GM12878 (cell line): ENCODE measurements around the gene DIAPH2. TPM values are rescaled to one million over a fixed set of nuclear protein-coding genes. Genes with fewer than 3 reads are reported as not detected.

Experiments
- ATAC-seq: fragments of 200-7000 bp; cut with Tn5 transposase; 3 replicates; pipeline ENCODE4 v1.9.1; 2020; ENCODE audit warnings: mild to moderate bottlenecking, moderate library complexity
- BruUV-seq: library from RNA; stranded (reverse); fragments of 400-500 nt; replicated peaks from 2 replicates; lab custom pipeline; 2021; lab: Mats Ljungman, UMichigan
- CTCF ChIA-PET: fragments of 300-600 bp; sonication (Branson Sonifier 250); formaldehyde crosslinking; extraction: SDS; loops from one replicate; lab custom pipeline; 2021; ENCODE audit warnings: inconsistent platforms; lab: Yijun Ruan, JAX
- POLR2A ChIA-PET: fragments of 350-600 bp; formaldehyde crosslinking; extraction: SDS; loops from one replicate; lab custom pipeline; 2021; ENCODE audit warnings: inconsistent platforms; lab: Charles Lee
- RAD21 ChIA-PET: fragments of 300-600 bp; sonication (Branson Sonifier 250); formaldehyde crosslinking; loops from one replicate; lab custom pipeline; 2023; ENCODE audit warnings: antibody characterized with exemption; ENCODE audit not compliant: unreplicated experiment; lab: Charles Lee
- SMC1A ChIA-PET: fragments of 300-600 bp; sonication (Branson Sonifier 250); formaldehyde crosslinking; loops from one replicate; lab custom pipeline; 2023; ENCODE audit not compliant: unreplicated experiment, uncharacterized antibody; lab: Charles Lee
- DNase-seq: peaks from one replicate; pipeline ENCODE4 v3.0.0-alpha.2; 2011; ENCODE audit warnings: low read depth, low spot score
- FAIRE-seq: peaks from 3 replicates; lab custom pipeline; 2011; peaks lifted over from hg19 to GRCh38; lab: Jason Lieb, UNC
- H2AFZ ChIP-seq: 2 replicates; pipeline ENCODE4 v1.6.0; 2011; ENCODE audit warnings: low read depth, low read length, control low read depth; ENCODE audit not compliant: control insufficient read depth
- H3K27ac ChIP-seq: 2 replicates; pipeline ENCODE4 v1.5.1; 2011; ENCODE audit warnings: control low read depth; ENCODE audit not compliant: control insufficient read depth, insufficient read depth
- H3K27me3 ChIP-seq, 2 experiments: replicated peaks in 1 of 2; 2 replicates each; pipeline versions ENCODE4 v1.6.0 to v1.6.1; 2011; ENCODE audit warnings: low read length in 1 of 2; ENCODE audit not compliant: control insufficient read depth in 2 of 2, insufficient read depth in 2 of 2
- H3K36me3 ChIP-seq, 2 experiments: 2 replicates each; pipeline ENCODE4 v1.5.1; 2011; ENCODE audit warnings: low read length in 1 of 2; ENCODE audit not compliant: control insufficient read depth in 2 of 2, insufficient read depth in 2 of 2
- H3K4me1 ChIP-seq: 2 replicates; pipeline ENCODE4 v1.6.1; 2011; ENCODE audit warnings: mild to moderate bottlenecking, low read length, moderate library complexity, mixed read lengths; ENCODE audit not compliant: control insufficient read depth, insufficient read depth
- H3K4me2 ChIP-seq: 2 replicates; pipeline ENCODE4 v1.6.0; 2011; ENCODE audit warnings: control low read depth; ENCODE audit not compliant: control insufficient read depth, insufficient read depth
- H3K4me3 ChIP-seq: fragments of 200-600 bp; sonication (generic); 2 replicates; pipeline ENCODE4 v1.5.1; 2016
- H3K79me2 ChIP-seq: 2 replicates; pipeline ENCODE4 v1.6.0; 2011; ENCODE audit warnings: low read length; ENCODE audit not compliant: control insufficient read depth, insufficient read depth
- H3K9ac ChIP-seq: 2 replicates; pipeline ENCODE4 v1.8.0; 2011; ENCODE audit warnings: low read length, control low read depth, mixed read lengths; ENCODE audit not compliant: control insufficient read depth, insufficient read depth
- H3K9me3 ChIP-seq: replicated peaks from 3 replicates; pipeline ENCODE4 v1.5.1; 2011; ENCODE audit warnings: mild to moderate bottlenecking, low read length; ENCODE audit not compliant: control insufficient read depth, insufficient read depth
- H4K20me1 ChIP-seq: 2 replicates; pipeline ENCODE4 v1.6.0; 2011; ENCODE audit not compliant: control insufficient read depth, insufficient read depth
- BACH1 ChIP-seq: fragments of 450-650 bp; IDR thresholded peaks from 2 replicates; pipeline ENCODE4 v1.6.1; 2017; ENCODE audit warnings: mild to moderate bottlenecking, borderline replicate concordance
- CBFB ChIP-seq: IDR thresholded peaks from 2 replicates; pipeline ENCODE4 v1.6.1; 2016; ENCODE audit warnings: antibody characterized with exemption, low read depth
- EGR1 ChIP-seq, 2 experiments: IDR thresholded peaks; 1 replicate in 1 of 2; 2 replicates in 1 of 2; pipeline ENCODE4 v1.6.1; 2011 to 2012; ENCODE audit warnings: low read depth in 2 of 2, low read length in 2 of 2, borderline replicate concordance in 1 of 2, mild to moderate bottlenecking in 1 of 2, moderate library complexity in 1 of 2
- EZH2 ChIP-seq: IDR thresholded peaks from 2 replicates; pipeline ENCODE4 v1.6.1; 2012; ENCODE audit warnings: low read depth, mild to moderate bottlenecking, control low read depth, inconsistent platforms, low read length, borderline replicate concordance; ENCODE audit not compliant: control insufficient read depth
- HCFC1 ChIP-seq: fragments of 150-350 bp; IDR thresholded peaks from 2 replicates; pipeline ENCODE4 v1.6.1; 2014; ENCODE audit warnings: low read length
- JUND ChIP-seq: IDR thresholded peaks from 2 replicates; pipeline ENCODE4 v1.6.1; 2012; ENCODE audit warnings: low read depth, mild to moderate bottlenecking, low read length, improper control_type of control experiment, moderate library complexity
- MXI1 ChIP-seq: fragments of 150-350 bp; IDR thresholded peaks from 2 replicates; pipeline ENCODE4 v1.6.1; 2011; ENCODE audit warnings: low read depth, mild to moderate bottlenecking, inconsistent platforms, low read length, improper control_type of control experiment
- POU2F2 ChIP-seq: IDR thresholded peaks from 3 replicates; pipeline ENCODE4 v1.6.1; 2011; ENCODE audit warnings: low read depth, mild to moderate bottlenecking, low read length, borderline replicate concordance
- RAD51 ChIP-seq: fragments of 450-650 bp; IDR thresholded peaks from 2 replicates; pipeline ENCODE4 v1.6.1; 2016; ENCODE audit warnings: moderate library complexity, mild to moderate bottlenecking, inconsistent platforms
- RBBP5 ChIP-seq: fragments of 200-600 bp; sonication (generic); conservative IDR thresholded peaks from 2 replicates; pipeline ENCODE4 v1.6.1; 2016
- RFX5 ChIP-seq: IDR thresholded peaks from 2 replicates; pipeline ENCODE4 v1.6.1; 2011; ENCODE audit warnings: low read depth, low read length, improper control_type of control experiment
- SMC3 ChIP-seq: IDR thresholded peaks from 2 replicates; pipeline ENCODE4 v1.6.1; 2011; ENCODE audit warnings: low read length, improper control_type of control experiment, borderline replicate concordance
- WRNIP1 ChIP-seq: IDR thresholded peaks from 2 replicates; pipeline ENCODE4 v1.6.1; 2011; ENCODE audit warnings: low read depth, low read length, improper control_type of control experiment, borderline replicate concordance
- YY1 ChIP-seq: IDR thresholded peaks from 2 replicates; pipeline ENCODE4 v1.6.1; 2011; ENCODE audit warnings: low read depth, mild to moderate bottlenecking, low read length
- ZNF622 ChIP-seq: fragments of 450-650 bp; IDR thresholded peaks from 2 replicates; pipeline ENCODE4 v1.6.1; 2017; ENCODE audit warnings: mild to moderate bottlenecking, inconsistent platforms
- WGBS: methylation state at CpG from one replicate; pipeline ENCODE4 v1.1.6; 2016; ENCODE audit warnings: low lambda C conversion rate; ENCODE audit not compliant: insufficient replicate concordance, insufficient coverage; ENCODE audit errors: missing lambda C conversion rate; 5-methylcytosine and 5-hydroxymethylcytosine counted together
- in situ Hi-C: fragments of 300-500 bp; cut with MboI; formaldehyde crosslinking; loops from 9 replicates; pipeline ENCODE4 v1.14.3; 2018; ENCODE audit warnings: mixed read lengths
- intact Hi-C: fragments of 100-400 bp; cut with micrococcal nuclease; formaldehyde crosslinking; loops from one replicate; pipeline ENCODE4 v1.14.2; 2022; ENCODE audit not compliant: unreplicated experiment
- polyA plus RNA-seq, 11 experiments: library from polyadenylated mRNA; depleted of rRNA in 4 of 11; unstranded in 6 of 11; stranded (reverse) in 5 of 11; fragments of >200 nt; fragmentation: Nextera tagmentation in 4 of 11; fragmentation: Illumina TruSeq in 1 of 11; extraction: Ambion mirVana in 4 of 11; extraction: Trizol in 1 of 11; gene quantifications; 1 replicate in 1 of 11; 2 replicates in 10 of 11; pipeline versions ENCODE4 v1.2.1 to v1.2.3, GENCODE V29; 2011 to 2016; ENCODE audit warnings: inconsistent platforms in 2 of 11, missing spikeins in 2 of 11, low read depth in 1 of 11
- total RNA-seq, 4 experiments: library from RNA; depleted of rRNA in 3 of 4; stranded (reverse); fragments of >200 nt in 3 of 4; fragmentation: Illumina TruSeq in 1 of 4; extraction: Trizol in 1 of 4; gene quantifications; 2 replicates each; pipeline versions ENCODE4 v1.2.1 to v1.2.3, GENCODE V29; 2013 to 2021
- TF ChIP-seq, protein P1 (sequence below): IDR thresholded peaks from 2 replicates; pipeline ENCODE4 v1.6.1; 2011; ENCODE audit warnings: low read depth, low read length, improper control_type of control experiment, borderline replicate concordance
- TF ChIP-seq, protein P2 (sequence below): IDR thresholded peaks from 2 replicates; pipeline ENCODE4 v1.6.1; 2012; ENCODE audit warnings: low read depth, low read length, improper control_type of control experiment
- TF ChIP-seq, protein P3 (sequence below): fragments of 450-650 bp; IDR thresholded peaks from 2 replicates; pipeline ENCODE4 v1.6.1; 2016; ENCODE audit warnings: mild to moderate bottlenecking, moderate library complexity, borderline replicate concordance

Gene DIAPH2
- total and polyA plus RNA-seq, 10 of the 15 experiments (the other 5 are each of a cell fraction or from before 2014, with no cell fraction given): 2.2 to 16.6 (median 8.8) TPM

DNA sequence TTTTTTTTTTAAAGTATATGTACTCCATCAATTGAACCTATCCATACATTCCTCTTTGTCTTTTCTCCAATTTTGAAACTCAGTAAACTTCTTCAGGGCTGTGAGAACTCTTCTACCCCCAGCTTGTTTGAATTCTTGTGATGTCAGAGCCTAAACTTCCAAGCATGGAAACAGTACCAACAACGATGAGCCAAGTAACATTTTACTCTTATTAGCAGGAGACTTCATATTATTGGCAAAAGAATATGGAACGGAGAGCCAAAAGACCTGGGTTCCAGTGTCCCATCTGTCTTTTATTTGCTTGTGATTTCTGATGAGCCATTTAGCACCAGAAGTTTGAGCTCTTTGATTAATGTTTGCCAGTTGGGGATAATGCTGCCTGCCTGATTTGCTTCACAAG, 5.3 kb downstream of the DIAPH2 start:
- H4K20me1 ChIP-seq: no peaks in the 10 kb centered on the region
- ATAC-seq (no peak), DNase-seq (no peak), FAIRE-seq (no peak)
- H3K9me3 ChIP-seq: no peaks in the 10 kb centered on the region
- no peak overlapping the region for H3K9ac ChIP-seq
- no peak overlapping the region for H3K27ac ChIP-seq
- no peak overlapping the region for H3K4me3 ChIP-seq
- ChIA-PET SMC1A (interaction anchor here (1.0 to 1.5 kb wide), 4 partner anchors 9 to 127 kb away, joined by 3 read pairs; no protein-coding TSS in a partner anchor), RAD21 (no interaction called here), POLR2A (no interaction called here), CTCF (interaction anchor here (1.0 to 1.6 kb wide), 2 partner anchors 11 to 21 kb away, joined by 3 to 4 read pairs; no protein-coding TSS in a partner anchor)
- intact Hi-C loops (no loop called here), in situ Hi-C loops (no loop called here)
- BruUV-seq: no TSS peak
- WGBS: 13% methylated on average over 2 of the region's 2 CpGs
- H3K4me1 ChIP-seq: no peaks in the 10 kb centered on the region
- H2AFZ ChIP-seq: no peak overlapping the region
- no peaks in the 10 kb centered on the region for H3K27me3 ChIP-seq
- H3K79me2 ChIP-seq: no peaks in the 10 kb centered on the region; the same call in none of the 2 replicates
- H3K4me2 ChIP-seq: no peak overlapping the region
- no peaks in the 10 kb centered on the region for H3K36me3 ChIP-seq
- TF ChIP-seq, protein P1, sequence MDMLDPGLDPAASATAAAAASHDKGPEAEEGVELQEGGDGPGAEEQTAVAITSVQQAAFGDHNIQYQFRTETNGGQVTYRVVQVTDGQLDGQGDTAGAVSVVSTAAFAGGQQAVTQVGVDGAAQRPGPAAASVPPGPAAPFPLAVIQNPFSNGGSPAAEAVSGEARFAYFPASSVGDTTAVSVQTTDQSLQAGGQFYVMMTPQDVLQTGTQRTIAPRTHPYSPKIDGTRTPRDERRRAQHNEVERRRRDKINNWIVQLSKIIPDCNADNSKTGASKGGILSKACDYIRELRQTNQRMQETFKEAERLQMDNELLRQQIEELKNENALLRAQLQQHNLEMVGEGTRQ: no peak
- TF ChIP-seq EZH2 (no peak), ZNF622 (no peak), MXI1 (no peak), RFX5 (no peak), JUND (no peak), RAD51 (no peak), YY1 (no peak), CBFB (no peak), HCFC1 (no peak), SMC3 (no peak), RBBP5 (no peak), BACH1 (no peak), WRNIP1 (no peak), POU2F2 (no peak), EGR1 (IDR thresholded peaks at IDR 0.05; ENCODE audit: borderline replicate concordance in 1 of 2, low read depth in 2 of 2, low read length in 2 of 2) (no peak)
- TF ChIP-seq, protein P2, sequence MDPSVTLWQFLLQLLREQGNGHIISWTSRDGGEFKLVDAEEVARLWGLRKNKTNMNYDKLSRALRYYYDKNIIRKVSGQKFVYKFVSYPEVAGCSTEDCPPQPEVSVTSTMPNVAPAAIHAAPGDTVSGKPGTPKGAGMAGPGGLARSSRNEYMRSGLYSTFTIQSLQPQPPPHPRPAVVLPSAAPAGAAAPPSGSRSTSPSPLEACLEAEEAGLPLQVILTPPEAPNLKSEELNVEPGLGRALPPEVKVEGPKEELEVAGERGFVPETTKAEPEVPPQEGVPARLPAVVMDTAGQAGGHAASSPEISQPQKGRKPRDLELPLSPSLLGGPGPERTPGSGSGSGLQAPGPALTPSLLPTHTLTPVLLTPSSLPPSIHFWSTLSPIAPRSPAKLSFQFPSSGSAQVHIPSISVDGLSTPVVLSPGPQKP: no peak
- TF ChIP-seq, protein P3, sequence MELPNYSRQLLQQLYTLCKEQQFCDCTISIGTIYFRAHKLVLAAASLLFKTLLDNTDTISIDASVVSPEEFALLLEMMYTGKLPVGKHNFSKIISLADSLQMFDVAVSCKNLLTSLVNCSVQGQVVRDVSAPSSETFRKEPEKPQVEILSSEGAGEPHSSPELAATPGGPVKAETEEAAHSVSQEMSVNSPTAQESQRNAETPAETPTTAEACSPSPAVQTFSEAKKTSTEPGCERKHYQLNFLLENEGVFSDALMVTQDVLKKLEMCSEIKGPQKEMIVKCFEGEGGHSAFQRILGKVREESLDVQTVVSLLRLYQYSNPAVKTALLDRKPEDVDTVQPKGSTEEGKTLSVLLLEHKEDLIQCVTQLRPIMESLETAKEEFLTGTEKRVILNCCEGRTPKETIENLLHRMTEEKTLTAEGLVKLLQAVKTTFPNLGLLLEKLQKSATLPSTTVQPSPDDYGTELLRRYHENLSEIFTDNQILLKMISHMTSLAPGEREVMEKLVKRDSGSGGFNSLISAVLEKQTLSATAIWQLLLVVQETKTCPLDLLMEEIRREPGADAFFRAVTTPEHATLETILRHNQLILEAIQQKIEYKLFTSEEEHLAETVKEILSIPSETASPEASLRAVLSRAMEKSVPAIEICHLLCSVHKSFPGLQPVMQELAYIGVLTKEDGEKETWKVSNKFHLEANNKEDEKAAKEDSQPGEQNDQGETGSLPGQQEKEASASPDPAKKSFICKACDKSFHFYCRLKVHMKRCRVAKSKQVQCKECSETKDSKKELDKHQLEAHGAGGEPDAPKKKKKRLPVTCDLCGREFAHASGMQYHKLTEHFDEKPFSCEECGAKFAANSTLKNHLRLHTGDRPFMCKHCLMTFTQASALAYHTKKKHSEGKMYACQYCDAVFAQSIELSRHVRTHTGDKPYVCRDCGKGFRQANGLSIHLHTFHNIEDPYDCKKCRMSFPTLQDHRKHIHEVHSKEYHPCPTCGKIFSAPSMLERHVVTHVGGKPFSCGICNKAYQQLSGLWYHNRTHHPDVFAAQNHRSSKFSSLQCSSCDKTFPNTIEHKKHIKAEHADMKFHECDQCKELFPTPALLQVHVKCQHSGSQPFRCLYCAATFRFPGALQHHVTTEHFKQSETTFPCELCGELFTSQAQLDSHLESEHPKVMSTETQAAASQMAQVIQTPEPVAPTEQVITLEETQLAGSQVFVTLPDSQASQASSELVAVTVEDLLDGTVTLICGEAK: no peak
